Keratinocyte (primary cell): ENCODE results near the gene DTD1.

Experiments used
- EZH2 ChIP-seq: IDR thresholded peaks from one replicate; pipeline ENCODE4 v1.6.1; 2012; ENCODE audit warnings: inconsistent platforms, mild to moderate bottlenecking, low read length, moderate library complexity
- TF ChIP-seq, protein P1 (sequence below), 3 experiments: IDR thresholded peaks in 1 of 3; conservative IDR thresholded peaks in 1 of 3; optimal IDR thresholded peaks in 1 of 3; 2 replicates in 2 of 3; 3 replicates in 1 of 3; pipeline versions ENCODE3 to v1.5.1; 2011; ENCODE audit warnings: low read length in 3 of 3, mild to moderate bottlenecking in 3 of 3, moderate library complexity in 2 of 3, control low read depth in 1 of 3, inconsistent platforms in 1 of 3; ENCODE audit not compliant: insufficient read depth in 2 of 3; ENCODE audit errors: extremely low read depth in 1 of 3

DNA sequence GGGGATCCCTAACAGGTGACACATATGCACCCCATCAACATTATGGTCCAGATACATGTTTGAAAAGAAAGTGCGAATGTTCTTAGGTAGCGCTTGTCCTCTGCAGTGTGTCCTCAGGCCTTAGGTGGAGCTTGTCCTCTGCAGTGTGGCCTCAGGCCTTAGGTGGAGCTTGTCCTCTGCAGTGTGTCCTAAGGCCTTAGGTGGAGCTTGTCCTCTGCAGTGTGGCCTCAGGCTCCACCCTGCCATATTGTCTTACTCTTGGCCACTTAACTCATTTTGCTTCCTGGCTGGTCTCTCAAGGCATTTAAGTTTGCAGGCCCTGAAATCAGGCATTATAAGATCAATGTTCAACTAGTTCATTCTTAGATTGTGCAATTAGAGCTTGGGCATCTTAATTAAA lies 151.0 kb downstream of the DTD1 start:
- TF ChIP-seq, protein P1, sequence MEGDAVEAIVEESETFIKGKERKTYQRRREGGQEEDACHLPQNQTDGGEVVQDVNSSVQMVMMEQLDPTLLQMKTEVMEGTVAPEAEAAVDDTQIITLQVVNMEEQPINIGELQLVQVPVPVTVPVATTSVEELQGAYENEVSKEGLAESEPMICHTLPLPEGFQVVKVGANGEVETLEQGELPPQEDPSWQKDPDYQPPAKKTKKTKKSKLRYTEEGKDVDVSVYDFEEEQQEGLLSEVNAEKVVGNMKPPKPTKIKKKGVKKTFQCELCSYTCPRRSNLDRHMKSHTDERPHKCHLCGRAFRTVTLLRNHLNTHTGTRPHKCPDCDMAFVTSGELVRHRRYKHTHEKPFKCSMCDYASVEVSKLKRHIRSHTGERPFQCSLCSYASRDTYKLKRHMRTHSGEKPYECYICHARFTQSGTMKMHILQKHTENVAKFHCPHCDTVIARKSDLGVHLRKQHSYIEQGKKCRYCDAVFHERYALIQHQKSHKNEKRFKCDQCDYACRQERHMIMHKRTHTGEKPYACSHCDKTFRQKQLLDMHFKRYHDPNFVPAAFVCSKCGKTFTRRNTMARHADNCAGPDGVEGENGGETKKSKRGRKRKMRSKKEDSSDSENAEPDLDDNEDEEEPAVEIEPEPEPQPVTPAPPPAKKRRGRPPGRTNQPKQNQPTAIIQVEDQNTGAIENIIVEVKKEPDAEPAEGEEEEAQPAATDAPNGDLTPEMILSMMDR (optimal IDR thresholded peaks at IDR 0.05 in 1 of 3, IDR thresholded peaks at IDR 0.05 in 1 of 3, conservative IDR thresholded peaks at IDR 0.05 in 1 of 3; ENCODE audit: extremely low read depth in 1 of 3, insufficient read depth in 2 of 3, low read length in 3 of 3), result no peak
- TF ChIP-seq EZH2, result no peak
